Measurements from ENCODE around the gene FBXL2. TPM values are rescaled to one million over a fixed set of nuclear protein-coding genes. Genes with fewer than 3 reads are reported as not detected.

The FBXL2 gene
- total and polyA plus RNA-seq, 7 experiments from 2014 or later = 0.09 to 0.10 TPM; not detected in 5

DNA sequence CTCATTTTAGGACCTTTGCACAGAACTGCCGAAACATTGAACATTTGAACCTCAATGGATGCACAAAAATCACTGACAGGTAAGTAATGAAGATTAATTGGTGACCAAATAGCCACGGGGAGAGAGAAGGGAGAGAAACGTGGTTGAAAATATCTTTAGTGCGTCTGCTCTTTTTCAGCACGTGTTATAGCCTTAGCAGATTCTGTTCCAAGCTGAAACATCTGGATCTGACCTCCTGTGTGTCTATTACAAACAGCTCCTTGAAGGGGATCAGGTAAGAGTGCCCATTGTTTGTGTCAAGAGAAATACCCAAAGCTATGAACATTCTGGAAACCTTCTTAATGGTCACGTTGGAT, 95.8 kb downstream of the FBXL2 start:
- intact Hi-C loops (cut with micrococcal nuclease) = loop anchor here (1.0 to 5.0 kb wide), 7 partner anchors 242 to 863 kb away; partner anchors contain the start of gene CLASP2 (in 1 of the 2)
- H3K27ac Mint-ChIP-seq = no peak overlapping the region
- POLR2A ChIA-PET = interaction anchor here (0.6 to 1.1 kb wide), 3 partner anchors 68 to 350 kb away, joined by 3 to 4 read pairs (median 3); no protein-coding TSS in a partner anchor

DNA sequence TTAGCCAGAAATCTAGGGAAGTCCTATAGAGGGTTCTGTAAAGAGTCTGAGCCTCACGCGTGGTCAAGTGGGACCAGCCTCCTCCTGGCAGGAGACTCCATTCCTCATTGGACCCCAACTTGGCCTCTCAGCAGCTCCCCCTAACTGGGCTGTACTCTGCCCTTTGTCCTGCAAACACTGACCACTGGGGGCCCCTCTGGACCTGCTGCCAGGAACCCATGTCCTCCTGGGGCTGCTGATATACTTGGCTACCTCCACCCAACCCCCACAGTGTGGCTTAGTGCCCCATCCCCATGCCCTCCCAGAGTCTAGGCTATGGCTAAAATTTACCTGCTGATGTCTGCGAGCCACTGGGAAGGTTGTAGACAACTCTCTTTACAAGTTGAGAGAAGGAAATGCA, 100.2 kb downstream of the FBXL2 start:
- peaks cover 0 to 4% of the 10 kb centered on the region in 2 donors for H3K27me3 ChIP-seq (ENCODE audit: control insufficient read depth in 2 of 2, insufficient read depth in 2 of 2, low read length in 2 of 2)
- CTCF ChIA-PET = interaction anchor here (0.9 kb wide), 1 partner anchor 8 kb away, joined by 6 read pairs; no protein-coding TSS in a partner anchor
- Mint-ChIP-seq H3K4me3 (no peak overlapping the region), H3K27me3 (peaks cover 0 to 7% (median 7%) of the 10 kb centered on the region in 5 donors), H3K9me3 (no peaks in the 10 kb centered on the region), H3K4me1 (peaks cover 2 to 8% (median 6%) of the 10 kb centered on the region in 7 donors), H3K36me3 (peaks cover 0 to 4% (median 0%) of the 10 kb centered on the region in 5 donors), H3K27ac (no peak overlapping the region)
- DNase-seq (no peak), ATAC-seq (no peak)
- H3K9me3 ChIP-seq (ENCODE audit: control insufficient read depth in 2 of 3, low read length in 3 of 3) = no peaks in the 10 kb centered on the region
- no peak overlapping the region for H3K27ac ChIP-seq (ENCODE audit: low read depth, low read length)
- no peak overlapping the region for H3K4me3 ChIP-seq (ENCODE audit: low read length)
- H3K36me3 ChIP-seq (ENCODE audit: control insufficient read depth in 2 of 3, insufficient read depth in 3 of 3, low read length in 3 of 3) = no peaks in the 10 kb centered on the region
- H3K4me1 ChIP-seq (ENCODE audit: control insufficient read depth in 2 of 2, insufficient read depth in 2 of 2, low read length in 2 of 2) = peaks cover 0 to 4% of the 10 kb centered on the region in 2 donors
- POLR2A ChIA-PET = no interaction called here
- intact Hi-C loops (cut with micrococcal nuclease) = no loop called here

More for the DNA sequence above, 95.8 kb downstream of the FBXL2 start:
- DNase-seq (no peak), ATAC-seq (no peak)
- Histone ChIP-seq H3K36me3 (ENCODE audit: control insufficient read depth in 2 of 3, insufficient read depth in 3 of 3, low read length in 3 of 3) (no peaks in the 10 kb centered on the region), H3K9me3 (ENCODE audit: control insufficient read depth in 2 of 3, low read length in 3 of 3) (no peaks in the 10 kb centered on the region), H3K4me3 (ENCODE audit: low read length) (no peak overlapping the region), H3K27ac (ENCODE audit: low read depth, low read length) (no peak overlapping the region), H3K27me3 (ENCODE audit: control insufficient read depth in 2 of 2, insufficient read depth in 2 of 2, low read length in 2 of 2) (peaks cover 0 to 6% of the 10 kb centered on the region in 2 donors), H3K4me1 (ENCODE audit: control insufficient read depth in 2 of 2, insufficient read depth in 2 of 2, low read length in 2 of 2) (peaks cover 0 to 4% of the 10 kb centered on the region in 2 donors)
- peaks cover 0 to 5% (median 0%) of the 10 kb centered on the region in 11 donors for H3K9me3 Mint-ChIP-seq
- no peak overlapping the region for H3K4me3 Mint-ChIP-seq
- CTCF ChIA-PET = interaction anchor here (0.6 to 2.6 kb wide), 17 partner anchors 10 to 491 kb away, joined by 3 to 21 read pairs (median 4); partner anchors contain the start of gene CCR4
- peaks cover 6 to 32% (median 22%) of the 10 kb centered on the region in 5 donors for H3K27me3 Mint-ChIP-seq
- H3K4me1 Mint-ChIP-seq = peaks cover 2 to 8% (median 6%) of the 10 kb centered on the region in 7 donors
- H3K36me3 Mint-ChIP-seq = peaks cover 0 to 4% (median 0%) of the 10 kb centered on the region in 5 donors

DNA sequence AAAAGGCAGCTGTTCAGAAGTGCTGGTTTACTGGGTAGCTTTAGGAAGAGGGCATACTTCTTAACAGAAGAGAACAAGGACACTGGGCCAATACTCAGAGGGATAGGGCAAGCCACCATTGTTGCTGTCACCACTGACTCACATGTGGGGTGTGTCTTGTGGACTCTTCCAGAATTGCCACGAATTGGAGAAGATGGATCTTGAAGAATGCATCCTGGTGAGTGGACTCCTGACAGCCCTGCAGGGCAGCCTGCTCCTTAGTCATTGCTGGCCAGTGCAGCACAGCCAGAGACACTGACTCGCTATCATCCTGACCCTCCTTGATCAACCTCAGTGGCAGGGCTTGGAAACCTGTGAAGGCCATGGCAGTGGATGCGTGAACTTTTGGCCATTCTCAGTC, 100.7 kb downstream of the FBXL2 start:
- H3K9me3 ChIP-seq (ENCODE audit: control insufficient read depth in 2 of 3, low read length in 3 of 3) = no peaks in the 10 kb centered on the region
- no peak for DNase-seq
- H3K36me3 ChIP-seq (ENCODE audit: control insufficient read depth in 2 of 3, insufficient read depth in 3 of 3, low read length in 3 of 3) = no peaks in the 10 kb centered on the region
- ATAC-seq = peak; percentile 27
- POLR2A ChIA-PET = no interaction called here
- no peak overlapping the region for H3K27ac Mint-ChIP-seq
- H3K27me3 ChIP-seq (ENCODE audit: control insufficient read depth in 2 of 2, insufficient read depth in 2 of 2, low read length in 2 of 2) = no peaks in the 10 kb centered on the region
- H3K9me3 Mint-ChIP-seq = no peaks in the 10 kb centered on the region
- no peak overlapping the region for H3K27ac ChIP-seq (ENCODE audit: low read depth, low read length)
- H3K4me3 ChIP-seq (ENCODE audit: low read length) = no peak overlapping the region
- no peaks in the 10 kb centered on the region for H3K4me1 ChIP-seq (ENCODE audit: control insufficient read depth in 2 of 2, insufficient read depth in 2 of 2, low read length in 2 of 2)
- intact Hi-C loops (cut with micrococcal nuclease) = no loop called here
- H3K27me3 Mint-ChIP-seq = peaks cover 0 to 3% (median 2%) of the 10 kb centered on the region in 5 donors
- H3K4me3 Mint-ChIP-seq = no peak overlapping the region
- H3K4me1 Mint-ChIP-seq = peaks cover under 1 to 3% (median 2%) of the 10 kb centered on the region in 7 donors
- CTCF ChIA-PET = interaction anchor here (0.9 kb wide), 1 partner anchor 8 kb away, joined by 6 read pairs; no protein-coding TSS in a partner anchor
- peaks cover 0 to 1% (median 0%) of the 10 kb centered on the region in 5 donors for H3K36me3 Mint-ChIP-seq

DNA sequence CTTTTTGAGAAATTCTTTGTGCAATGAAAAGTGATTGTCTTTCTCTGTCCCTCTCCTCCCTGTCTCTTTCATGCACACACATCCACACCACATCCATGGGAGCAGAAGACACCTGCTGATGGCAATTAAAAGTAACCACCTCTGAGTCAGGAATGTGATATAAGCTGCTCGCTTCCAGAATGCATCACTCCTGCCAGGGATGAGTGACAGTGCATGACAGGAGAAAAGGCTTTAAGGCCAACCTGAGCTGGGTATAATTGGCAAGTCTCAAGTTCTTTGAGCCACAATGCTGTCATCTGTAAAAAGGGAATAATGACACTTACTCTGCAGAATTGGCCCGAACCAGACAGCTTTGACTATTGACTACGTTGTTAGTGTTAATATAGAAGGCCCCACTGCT, 103.4 kb downstream of the FBXL2 start:
- CTCF ChIA-PET = no interaction called here
- no peaks in the 10 kb centered on the region for H3K36me3 ChIP-seq (ENCODE audit: control insufficient read depth in 2 of 3, insufficient read depth in 3 of 3, low read length in 3 of 3)
- Mint-ChIP-seq H3K4me1 (peaks cover 0 to 7% (median 0%) of the 10 kb centered on the region in 7 donors), H3K27me3 (no peaks in the 10 kb centered on the region), H3K36me3 (no peaks in the 10 kb centered on the region), H3K4me3 (no peak overlapping the region), H3K27ac (no peak overlapping the region), H3K9me3 (no peaks in the 10 kb centered on the region)
- intact Hi-C loops (cut with micrococcal nuclease) = no loop called here
- H3K27me3 ChIP-seq (ENCODE audit: control insufficient read depth in 2 of 2, insufficient read depth in 2 of 2, low read length in 2 of 2) = no peaks in the 10 kb centered on the region
- POLR2A ChIA-PET = no interaction called here
- no peak overlapping the region for H3K27ac ChIP-seq (ENCODE audit: low read depth, low read length)
- H3K4me1 ChIP-seq (ENCODE audit: control insufficient read depth in 2 of 2, insufficient read depth in 2 of 2, low read length in 2 of 2) = no peaks in the 10 kb centered on the region
- H3K4me3 ChIP-seq (ENCODE audit: low read length) = no peak overlapping the region
- ATAC-seq = no peak
- H3K9me3 ChIP-seq (ENCODE audit: control insufficient read depth in 2 of 3, low read length in 3 of 3) = no peaks in the 10 kb centered on the region
- no peak for DNase-seq

DNA sequence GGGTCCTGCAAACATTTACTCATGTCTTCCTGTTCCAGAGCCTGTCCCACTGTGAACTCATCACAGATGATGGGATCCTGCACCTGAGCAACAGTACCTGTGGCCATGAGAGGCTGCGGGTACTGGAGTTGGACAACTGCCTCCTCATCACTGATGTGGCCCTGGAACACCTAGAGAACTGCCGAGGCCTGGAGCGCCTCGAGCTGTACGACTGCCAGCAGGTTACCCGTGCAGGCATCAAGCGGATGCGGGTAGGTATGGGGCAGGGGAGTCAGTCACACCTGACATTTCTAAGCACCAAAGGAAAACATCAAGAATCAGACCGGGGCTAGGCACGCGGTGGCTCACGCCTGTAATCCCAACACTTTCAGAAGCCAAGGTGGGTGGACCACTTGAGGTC, 106.7 kb downstream of the FBXL2 start:
- no peaks in the 10 kb centered on the region for H3K9me3 ChIP-seq (ENCODE audit: control insufficient read depth in 2 of 3, low read length in 3 of 3)
- Mint-ChIP-seq H3K9me3 (no peaks in the 10 kb centered on the region), H3K27ac (peak overlapping the region in 1 of 9 donors; percentile 62), H3K4me1 (peaks cover 0 to 15% (median 4%) of the 10 kb centered on the region in 7 donors), H3K27me3 (no peaks in the 10 kb centered on the region), H3K4me3 (no peak overlapping the region), H3K36me3 (peaks cover 2 to 14% (median 6%) of the 10 kb centered on the region in 5 donors)
- ATAC-seq (no peak), DNase-seq (no peak)
- H3K27ac ChIP-seq (ENCODE audit: low read depth, low read length) = no peak overlapping the region
- ChIA-PET POLR2A (no interaction called here), CTCF (no interaction called here)
- H3K27me3 ChIP-seq (ENCODE audit: control insufficient read depth in 2 of 2, insufficient read depth in 2 of 2, low read length in 2 of 2) = no peaks in the 10 kb centered on the region
- H3K4me1 ChIP-seq (ENCODE audit: control insufficient read depth in 2 of 2, insufficient read depth in 2 of 2, low read length in 2 of 2) = no peaks in the 10 kb centered on the region
- peaks cover 0 to 19% (median 0%) of the 10 kb centered on the region in 3 experiments for H3K36me3 ChIP-seq (ENCODE audit: control insufficient read depth in 2 of 3, insufficient read depth in 3 of 3, low read length in 3 of 3)
- H3K4me3 ChIP-seq (ENCODE audit: low read length) = no peak overlapping the region
- intact Hi-C loops (cut with micrococcal nuclease) = no loop called here

DNA sequence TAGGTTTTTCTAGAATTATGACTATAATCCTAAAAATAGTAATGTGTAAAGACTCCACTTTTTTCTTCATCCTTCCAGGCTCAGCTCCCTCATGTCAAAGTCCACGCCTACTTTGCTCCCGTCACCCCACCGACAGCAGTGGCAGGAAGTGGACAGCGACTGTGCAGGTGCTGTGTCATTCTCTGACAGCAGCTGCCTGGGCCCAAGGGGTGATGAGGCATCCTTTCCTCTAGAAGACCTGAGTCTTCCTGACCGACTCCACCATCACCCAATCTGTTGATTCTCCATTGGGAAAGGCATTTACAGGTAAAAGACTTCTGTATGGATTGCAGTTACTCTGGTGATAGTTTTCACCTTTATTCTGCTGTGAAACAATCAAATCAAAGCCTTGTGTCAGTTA, 108.2 kb downstream of the FBXL2 start:
- Histone ChIP-seq H3K27me3 (ENCODE audit: control insufficient read depth in 2 of 2, insufficient read depth in 2 of 2, low read length in 2 of 2) (no peaks in the 10 kb centered on the region), H3K4me1 (ENCODE audit: control insufficient read depth in 2 of 2, insufficient read depth in 2 of 2, low read length in 2 of 2) (no peaks in the 10 kb centered on the region), H3K4me3 (ENCODE audit: low read length) (no peak overlapping the region), H3K9me3 (ENCODE audit: control insufficient read depth in 2 of 3, low read length in 3 of 3) (no peaks in the 10 kb centered on the region), H3K27ac (ENCODE audit: low read depth, low read length) (no peak overlapping the region), H3K36me3 (ENCODE audit: control insufficient read depth in 2 of 3, insufficient read depth in 3 of 3, low read length in 3 of 3) (peaks cover 0 to 30% (median 0%) of the 10 kb centered on the region in 3 experiments)
- H3K27ac Mint-ChIP-seq = peak overlapping the region in 7 of 9 donors; percentile 13 to 78 (median 38)
- ChIA-PET CTCF (interaction anchor here (0.5 to 2.2 kb wide), 3 partner anchors 8 to 27 kb away, joined by 3 to 6 read pairs (median 6); no protein-coding TSS in a partner anchor), POLR2A (no interaction called here)
- no peaks in the 10 kb centered on the region for H3K9me3 Mint-ChIP-seq
- intact Hi-C loops (cut with micrococcal nuclease) = loop anchor here in 1 of 2 donors (5.0 kb wide), 1 partner anchor 52 kb away; no protein-coding TSS in a partner anchor
- H3K36me3 Mint-ChIP-seq = peaks cover 6 to 25% (median 15%) of the 10 kb centered on the region in 5 donors
- H3K4me1 Mint-ChIP-seq = peaks cover 0 to 15% (median 5%) of the 10 kb centered on the region in 7 donors
- H3K4me3 Mint-ChIP-seq = no peak overlapping the region
- no peaks in the 10 kb centered on the region for H3K27me3 Mint-ChIP-seq
- DNase-seq (peak in 2 of 9 donors; percentile 4 to 32), ATAC-seq (peak; percentile 68)
